Sigmoid colon (tissue), 3 donors: ENCODE data around the gene ORC6.

Source experiments
- POLR2A ChIP-seq, 2 donors: fragments of 450-650 bp; IDR thresholded peaks; one replicate each; pipeline ENCODE4 v1.6.1; 2016; ENCODE audit warnings: antibody characterized with exemption in 2 of 2, mild to moderate bottlenecking in 2 of 2, moderate library complexity in 2 of 2
- TF ChIP-seq, protein P1 (sequence below), 4 experiments: fragments of 450-650 bp in 3 of 4; fragments of 200-600 bp in 1 of 4; IDR thresholded peaks; one replicate each; pipeline ENCODE4 v1.5.1; 2016 to 2019; ENCODE audit warnings: antibody characterized with exemption in 4 of 4, mild to moderate bottlenecking in 3 of 4, moderate library complexity in 2 of 4

DNA sequence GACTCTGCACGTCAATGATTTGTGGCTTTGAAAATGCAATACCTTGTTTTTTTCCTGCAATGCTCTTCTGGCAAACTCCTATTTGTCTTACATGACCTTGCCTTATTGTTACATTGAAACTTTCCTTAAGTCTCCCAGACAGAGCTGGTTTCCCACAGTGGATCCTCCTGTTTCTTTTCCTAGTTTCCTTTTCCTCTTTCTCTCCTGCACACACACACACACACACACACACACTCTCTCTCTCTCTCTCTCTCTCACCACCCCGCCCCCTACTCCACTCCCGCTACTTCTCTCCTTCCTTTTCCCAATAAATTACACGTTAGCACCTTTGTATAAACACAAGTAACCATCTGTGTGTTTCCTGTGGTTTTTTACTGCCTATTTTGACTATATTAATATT is 2.3 kb downstream of the ORC6 start:
- TF ChIP-seq POLR2A (IDR thresholded peaks at IDR 0.05), result no peak
- TF ChIP-seq, protein P1, sequence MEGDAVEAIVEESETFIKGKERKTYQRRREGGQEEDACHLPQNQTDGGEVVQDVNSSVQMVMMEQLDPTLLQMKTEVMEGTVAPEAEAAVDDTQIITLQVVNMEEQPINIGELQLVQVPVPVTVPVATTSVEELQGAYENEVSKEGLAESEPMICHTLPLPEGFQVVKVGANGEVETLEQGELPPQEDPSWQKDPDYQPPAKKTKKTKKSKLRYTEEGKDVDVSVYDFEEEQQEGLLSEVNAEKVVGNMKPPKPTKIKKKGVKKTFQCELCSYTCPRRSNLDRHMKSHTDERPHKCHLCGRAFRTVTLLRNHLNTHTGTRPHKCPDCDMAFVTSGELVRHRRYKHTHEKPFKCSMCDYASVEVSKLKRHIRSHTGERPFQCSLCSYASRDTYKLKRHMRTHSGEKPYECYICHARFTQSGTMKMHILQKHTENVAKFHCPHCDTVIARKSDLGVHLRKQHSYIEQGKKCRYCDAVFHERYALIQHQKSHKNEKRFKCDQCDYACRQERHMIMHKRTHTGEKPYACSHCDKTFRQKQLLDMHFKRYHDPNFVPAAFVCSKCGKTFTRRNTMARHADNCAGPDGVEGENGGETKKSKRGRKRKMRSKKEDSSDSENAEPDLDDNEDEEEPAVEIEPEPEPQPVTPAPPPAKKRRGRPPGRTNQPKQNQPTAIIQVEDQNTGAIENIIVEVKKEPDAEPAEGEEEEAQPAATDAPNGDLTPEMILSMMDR (IDR thresholded peaks at IDR 0.05), result no peak
